Activated CD8-positive, alpha-beta memory T cell treated with anti-CD3 and anti-CD28 coated beads, Interleukin-2, amount 50 U/mL, for 24 hours (primary cell): ENCODE data around the gene TMEM179.

Source experiments
- DNase-seq: peaks from one replicate; pipeline ENCODE4 v3.0.0-alpha.2; 2020; ENCODE audit errors: extremely low read depth

The TMEM179 gene

GRCh38 chr14:104555430-104556255, 48.9 kb downstream of the TMEM179 start:
- no peak for DNase-seq

GRCh38 chr14:104554608-104555429, 49.8 kb downstream of the TMEM179 start:
- DNase-seq: no peak

GRCh38 chr14:104554088-104554607, 50.4 kb downstream of the TMEM179 start:
- DNase-seq: no peak

- DNase-seq: no peak
Observed at GRCh38 chr14:104553166-104554087, 51.1 kb downstream of the TMEM179 start.

- no peak for DNase-seq
Observed at GRCh38 chr14:104552738-104553125, 51.8 kb downstream of the TMEM179 start.

GRCh38 chr14:104551851-104552737, 52.5 kb downstream of the TMEM179 start:
- DNase-seq: no peak

- no peak for DNase-seq
Observed at GRCh38 chr14:104550861-104551728, 53.5 kb downstream of the TMEM179 start.

GRCh38 chr14:104550340-104550860, 54.2 kb downstream of the TMEM179 start:
- no peak for DNase-seq

- DNase-seq: no peak
Observed at GRCh38 chr14:104549536-104550339, 54.8 kb downstream of the TMEM179 start.

GRCh38 chr14:104548802-104549535, 55.6 kb downstream of the TMEM179 start:
- DNase-seq: no peak

- no peak for DNase-seq
Observed at GRCh38 chr14:104547998-104548700, 56.4 kb downstream of the TMEM179 start.

- no peak for DNase-seq
Observed at GRCh38 chr14:104547310-104547997, 57.1 kb downstream of the TMEM179 start.

GRCh38 chr14:104546591-104547309, 57.8 kb downstream of the TMEM179 start:
- no peak for DNase-seq

GRCh38 chr14:104545942-104546501, 58.5 kb downstream of the TMEM179 start:
- DNase-seq: no peak

GRCh38 chr14:104545151-104545941, 59.2 kb downstream of the TMEM179 start:
- DNase-seq: no peak
